ENCODE data around the gene LAPTM5.
A peak's percentile ranks its signal among the peaks of the same experiment; 100 is the strongest.

LAPTM5 gene

DNA sequence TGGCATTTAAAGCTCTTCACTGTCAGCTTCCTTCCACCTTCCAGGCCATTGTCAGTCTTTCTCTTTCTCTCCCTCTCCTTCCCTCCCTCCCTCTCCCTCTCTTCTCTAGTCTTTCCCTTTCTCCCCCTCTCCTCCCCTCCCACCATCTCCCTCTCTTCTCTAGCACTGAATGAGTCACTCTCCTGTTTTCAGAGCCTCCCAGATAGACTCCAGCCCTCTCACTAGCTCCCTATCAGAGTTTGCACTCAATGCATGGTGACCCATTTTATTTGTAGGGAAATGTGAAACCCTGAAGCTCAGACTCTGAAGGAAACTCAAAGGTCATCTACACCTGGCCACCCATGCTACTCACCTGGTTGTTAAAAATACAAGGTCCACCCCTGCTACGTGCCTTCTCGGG, 29.8 kb downstream of the LAPTM5 start:
- no peak for DNase-seq

DNA sequence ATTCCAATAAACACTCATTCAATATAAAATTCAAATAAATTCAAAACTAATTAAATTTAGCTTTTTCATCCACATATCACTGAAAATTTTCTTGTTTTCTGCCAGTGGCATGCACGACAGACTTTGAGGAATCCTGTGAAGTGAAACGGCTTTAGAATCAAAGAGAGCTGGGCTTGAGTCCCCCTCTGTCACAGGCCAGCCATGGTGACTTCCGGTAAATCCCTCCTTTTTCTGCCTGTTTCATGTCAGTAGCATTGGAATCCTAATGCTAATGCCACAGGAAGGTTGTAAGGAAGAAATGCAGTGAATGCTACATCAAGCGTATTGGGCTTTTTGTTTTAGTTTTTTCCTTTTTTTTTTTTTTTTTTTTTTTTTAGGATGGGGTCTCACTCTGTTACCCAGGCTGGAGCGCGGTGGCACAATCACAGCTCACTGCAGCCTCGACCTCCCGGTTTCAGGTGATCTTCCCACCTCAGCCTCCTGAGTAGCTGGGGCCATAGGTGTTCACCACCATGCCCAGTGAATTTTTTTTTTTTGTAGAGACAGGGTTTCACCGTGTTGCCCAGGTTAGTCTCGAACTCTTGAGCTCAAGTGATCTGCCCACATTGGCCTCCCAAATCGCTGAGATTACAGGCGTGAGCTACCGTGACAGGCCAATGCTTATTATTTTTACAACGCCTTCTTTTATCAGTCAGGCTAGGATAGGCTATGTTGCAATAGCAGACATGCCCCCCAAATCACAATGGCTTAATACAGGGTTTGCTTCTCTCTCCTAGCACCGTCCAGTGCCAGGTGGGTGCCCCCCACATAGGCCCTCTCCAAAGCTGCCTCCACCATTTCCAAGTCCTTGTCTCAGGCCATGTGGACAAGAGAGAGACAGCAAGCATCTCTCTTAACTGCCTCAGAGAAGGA, 30.5 kb downstream of the LAPTM5 start:
- no peak for DNase-seq

DNA sequence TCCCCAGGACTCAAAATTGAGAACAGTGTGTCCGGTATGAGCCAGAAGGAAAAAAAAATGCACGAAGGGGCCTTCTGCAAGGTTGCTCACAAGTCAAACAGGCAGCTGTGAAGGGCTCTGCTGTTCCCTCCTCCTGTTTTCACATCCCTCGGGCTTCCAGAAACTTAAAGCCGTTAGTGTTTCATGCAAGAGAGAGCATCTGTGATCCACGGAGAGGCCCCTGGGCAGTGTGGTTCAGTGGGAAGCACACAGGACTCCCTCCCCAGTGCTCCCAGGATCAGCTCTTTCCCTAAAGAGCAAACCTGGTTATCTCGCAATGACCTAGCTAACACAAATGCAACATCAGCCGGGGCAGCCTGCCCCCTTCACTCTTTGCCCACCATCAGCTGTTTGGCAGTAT, 31.3 kb downstream of the LAPTM5 start:
- DNase-seq = peak; percentile 54

DNA sequence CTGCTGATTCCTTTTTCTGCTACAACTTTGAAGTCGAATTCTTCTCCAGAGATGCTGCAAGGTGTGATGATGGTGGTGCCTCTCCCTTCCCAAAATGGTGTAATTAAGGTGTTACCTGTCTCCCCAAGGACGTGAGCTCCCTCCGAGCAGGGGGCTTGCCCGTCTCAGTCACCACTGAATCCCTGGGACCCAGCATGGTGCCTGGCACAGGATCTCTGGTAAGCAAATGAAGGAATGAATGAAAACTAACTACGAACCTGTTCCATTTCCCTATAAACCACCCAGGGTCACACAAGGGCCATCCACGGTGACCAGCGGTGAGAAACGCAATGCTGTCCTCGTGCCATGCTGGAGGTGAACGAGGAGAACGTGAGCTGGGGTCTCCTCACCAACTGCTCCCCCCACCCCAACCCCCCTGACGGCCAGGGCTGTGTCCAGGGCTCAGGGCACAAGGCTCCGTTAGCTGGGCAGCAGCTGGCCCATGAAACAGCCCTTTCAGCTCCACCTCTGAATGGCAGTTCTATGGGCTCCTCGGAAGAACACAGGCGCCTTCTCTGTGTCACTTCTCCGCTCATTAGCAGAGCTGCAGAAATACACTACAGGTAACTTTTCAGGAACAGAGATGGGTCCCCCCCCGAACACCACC, 32.0 kb downstream of the LAPTM5 start:
- no peak for DNase-seq

DNA sequence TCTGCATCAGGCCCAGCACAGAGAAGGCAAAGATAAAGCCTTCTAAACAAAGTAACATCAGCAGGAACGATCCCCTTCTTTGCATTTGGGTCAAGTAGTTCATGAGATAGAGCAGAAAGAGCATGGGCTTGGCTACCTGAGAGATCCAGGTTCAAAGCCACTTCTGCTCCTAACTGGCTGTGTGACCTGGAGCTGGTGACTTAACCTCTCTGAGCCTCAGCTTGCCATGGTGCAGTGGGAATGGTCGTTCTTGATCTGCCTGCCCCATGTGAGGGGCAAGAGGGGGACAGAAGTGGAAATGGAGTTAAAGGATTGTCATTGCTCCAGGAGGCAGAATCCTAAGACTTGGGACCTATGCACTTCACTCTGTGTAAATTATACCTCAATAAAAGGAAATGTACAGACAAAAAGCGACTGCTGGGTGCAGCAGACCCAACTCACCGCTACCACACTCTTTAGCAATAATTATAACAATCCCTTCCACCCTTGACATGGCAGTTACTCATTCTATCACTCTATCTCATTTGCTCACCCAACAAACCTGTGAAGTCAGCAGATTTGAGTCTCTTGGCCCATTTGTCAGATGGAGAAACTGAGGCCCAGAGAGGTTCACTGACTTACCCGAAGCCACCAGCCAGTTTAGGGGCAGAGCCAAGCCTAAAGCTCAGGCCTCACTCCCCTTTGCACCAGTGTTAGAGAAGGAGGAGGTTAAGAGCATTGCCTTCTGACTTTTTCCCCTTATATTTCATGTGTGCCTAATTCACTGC, 32.7 kb downstream of the LAPTM5 start:
- no peak for DNase-seq

DNA sequence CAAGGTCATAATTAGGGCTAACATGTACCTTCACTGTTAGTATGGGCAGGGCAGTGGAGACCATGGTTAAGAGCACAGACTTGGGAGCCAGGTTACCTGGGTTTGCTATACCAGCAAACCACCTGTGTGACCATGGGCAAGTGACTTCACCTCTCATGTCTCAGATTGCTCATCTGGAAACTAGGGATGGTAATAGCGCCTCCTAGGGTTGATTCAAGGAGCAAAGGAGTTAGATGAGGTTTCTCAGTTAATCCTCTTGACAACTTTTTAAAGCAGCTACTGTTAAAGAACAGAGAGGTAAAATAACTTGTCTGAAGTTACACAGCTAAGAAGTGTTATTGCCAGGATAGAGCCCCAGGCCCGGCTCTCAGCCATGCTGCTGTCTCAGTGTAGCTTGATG, 33.4 kb downstream of the LAPTM5 start:
- DNase-seq = no peak

DNA sequence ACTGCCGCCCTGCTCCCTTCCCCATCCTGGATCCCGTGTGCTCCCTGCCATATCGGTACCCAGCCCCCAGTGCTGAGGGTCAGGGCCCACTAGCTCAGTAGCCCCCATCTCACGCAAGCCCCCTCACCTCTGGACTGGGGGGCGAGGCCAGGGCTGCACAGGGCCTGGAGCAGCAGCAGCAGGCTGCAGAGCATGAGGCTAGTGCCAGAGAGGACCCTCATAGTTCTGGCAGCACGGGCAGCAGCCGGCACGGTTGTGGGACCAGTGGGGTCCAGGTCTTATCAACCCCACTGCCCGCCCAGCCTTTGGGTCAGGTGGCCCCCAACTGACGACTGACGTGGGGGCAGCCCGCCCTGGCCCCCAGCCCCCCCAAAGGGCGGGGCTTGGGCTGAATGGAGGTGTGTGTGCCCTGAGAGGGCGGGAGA, 34.2 kb downstream of the LAPTM5 start, which contains the start of gene MATN1:
Gene MATN1, minus strand, starts transcription at position 255 of the 425 bp plus-strand sequence. Its CDS starts 34 bp downstream, at position 221.
- DNase-seq = no peak

DNA sequence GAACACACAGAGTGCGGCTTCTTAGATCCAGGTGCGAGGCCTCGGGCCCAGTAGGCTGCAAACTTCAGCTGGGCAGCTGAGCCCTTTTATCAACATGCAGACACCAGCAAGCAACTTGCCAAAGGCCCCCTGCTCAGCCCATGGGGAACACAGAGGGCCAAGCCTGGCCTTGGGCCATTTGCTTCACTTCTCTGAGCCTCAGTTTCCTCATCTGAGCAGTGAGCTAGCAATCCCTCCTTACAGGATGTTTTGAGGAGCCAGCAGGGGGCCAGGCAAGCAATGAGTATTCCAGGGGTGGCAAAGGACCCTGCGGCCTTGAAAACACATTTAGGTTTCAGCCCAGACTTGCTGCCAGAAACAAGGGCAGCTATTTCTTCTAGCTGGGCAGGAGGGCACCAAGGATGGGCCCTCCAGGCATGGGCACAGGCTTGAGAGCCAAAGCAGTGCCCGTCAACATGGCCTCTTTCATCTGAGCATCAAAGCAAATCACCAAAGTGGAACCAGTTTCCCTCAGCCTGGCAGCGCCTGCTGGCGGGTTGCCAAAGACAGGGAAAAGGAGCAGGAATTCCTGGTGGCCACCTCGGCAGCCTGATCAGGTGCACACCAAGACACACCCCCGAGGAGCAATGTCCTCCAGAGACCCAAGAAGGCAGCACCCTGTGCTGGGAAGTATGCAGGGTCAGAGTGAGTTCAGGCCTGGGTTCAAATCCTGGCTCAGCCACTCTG, 35.6 kb downstream of the LAPTM5 start:
- no peak for DNase-seq

DNA sequence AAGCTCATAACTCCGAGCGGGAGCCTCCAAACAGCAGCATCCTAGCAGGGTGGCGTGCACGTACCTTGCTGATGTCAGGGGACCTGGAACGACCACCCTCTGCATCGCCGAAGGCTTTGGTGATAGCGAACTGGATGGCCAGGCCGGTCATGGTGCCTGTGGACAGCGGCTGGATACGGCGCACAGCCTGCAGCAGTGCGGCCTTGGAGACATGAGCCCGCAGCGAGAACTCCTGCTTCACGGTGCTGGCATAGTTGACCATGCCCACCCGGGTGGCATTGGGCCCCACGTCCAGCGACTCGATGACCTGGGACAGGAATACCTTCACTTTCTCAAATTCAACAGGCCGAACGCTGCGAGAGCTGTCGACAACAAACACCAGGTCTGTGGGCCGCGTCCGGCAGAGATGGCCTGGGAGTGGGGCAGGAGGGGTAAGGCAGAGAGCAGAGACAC, 36.2 kb downstream of the LAPTM5 start:
- DNase-seq = no peak

DNA sequence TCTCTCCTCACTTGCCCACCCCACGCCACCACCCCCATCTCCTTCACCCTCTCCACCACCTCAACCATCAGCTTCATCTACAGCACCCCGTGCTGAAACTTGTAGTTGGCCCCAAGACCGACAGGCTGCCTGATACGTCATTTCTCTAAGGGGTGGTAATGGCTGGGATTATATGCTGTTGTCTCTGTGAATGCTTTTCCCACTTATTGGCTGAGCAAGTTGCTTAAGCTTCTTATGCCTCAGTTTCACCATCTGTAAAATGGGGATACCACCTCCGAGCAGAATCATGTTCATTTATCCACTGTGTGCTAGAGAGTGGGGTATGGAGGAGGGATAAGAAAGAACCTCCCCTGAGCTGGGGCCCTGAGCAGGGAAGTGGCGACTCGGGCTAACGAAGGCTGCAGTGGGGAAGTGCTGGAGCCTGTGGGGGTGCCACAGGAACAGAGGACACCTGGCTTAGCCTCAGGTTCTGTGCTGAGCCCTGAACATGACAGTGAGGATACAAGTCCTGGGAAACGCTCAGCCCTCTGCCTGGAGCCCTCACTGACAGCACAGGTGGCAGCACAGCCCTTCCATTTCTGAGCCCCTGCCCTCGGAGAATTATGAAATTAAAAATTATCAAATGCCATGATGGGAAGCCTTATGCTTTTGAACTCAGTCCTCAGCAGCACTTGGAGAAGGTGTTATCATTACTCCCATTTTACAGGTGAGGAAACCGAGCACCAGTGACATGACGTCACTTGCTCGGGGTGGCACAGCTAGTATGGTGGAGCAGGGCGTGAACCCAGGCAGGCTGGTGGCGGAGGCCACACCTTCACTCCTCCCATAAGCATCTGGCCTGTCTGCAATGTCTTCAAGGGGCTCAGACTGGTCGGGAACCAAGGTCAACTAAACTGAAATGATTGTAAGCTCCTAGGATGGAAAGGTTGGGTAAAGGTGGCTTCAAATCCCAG, 37.0 kb downstream of the LAPTM5 start:
- no peak for DNase-seq

DNA sequence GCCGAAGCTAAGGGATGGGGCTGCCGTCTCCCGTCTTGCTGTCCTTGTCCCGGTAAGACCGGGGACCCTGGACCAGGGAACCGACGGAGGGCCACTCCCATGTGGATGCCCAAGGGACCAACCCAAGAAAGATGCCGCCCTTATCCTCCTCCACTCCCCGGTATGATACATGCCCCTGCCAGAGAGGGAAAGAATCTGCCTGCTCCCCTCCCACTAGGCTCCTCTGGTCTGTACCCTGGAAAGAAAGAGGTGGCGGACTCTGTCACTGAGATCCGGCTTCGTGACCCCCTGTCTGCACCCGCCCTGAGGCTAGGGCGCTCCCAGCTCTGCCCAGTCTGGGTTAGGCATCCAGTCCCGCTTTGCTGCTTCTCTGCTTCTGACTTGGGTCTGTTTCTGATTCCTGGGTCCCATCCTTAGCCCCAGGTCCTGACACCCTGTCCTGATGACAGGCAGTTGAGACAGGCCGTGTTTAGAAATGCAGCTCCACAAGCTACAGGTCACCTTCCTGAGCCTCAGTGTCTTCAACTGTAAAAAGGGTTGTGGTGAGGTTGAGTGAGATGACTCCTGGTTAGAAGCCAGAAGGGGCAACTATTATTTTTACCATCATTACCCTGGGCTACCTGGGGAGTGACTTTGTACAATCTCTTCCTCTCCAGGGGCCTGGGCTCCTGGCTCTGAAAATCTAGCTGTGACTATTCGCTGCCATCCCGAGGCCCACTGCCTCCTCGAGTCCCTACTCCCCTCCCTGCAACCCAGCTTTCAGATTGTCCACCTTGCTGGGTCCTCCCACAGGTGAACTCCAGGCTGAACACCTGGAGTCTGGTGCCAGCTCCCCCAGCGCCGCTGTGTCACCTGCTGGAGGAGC, 37.9 kb downstream of the LAPTM5 start:
- DNase-seq = no peak

DNA sequence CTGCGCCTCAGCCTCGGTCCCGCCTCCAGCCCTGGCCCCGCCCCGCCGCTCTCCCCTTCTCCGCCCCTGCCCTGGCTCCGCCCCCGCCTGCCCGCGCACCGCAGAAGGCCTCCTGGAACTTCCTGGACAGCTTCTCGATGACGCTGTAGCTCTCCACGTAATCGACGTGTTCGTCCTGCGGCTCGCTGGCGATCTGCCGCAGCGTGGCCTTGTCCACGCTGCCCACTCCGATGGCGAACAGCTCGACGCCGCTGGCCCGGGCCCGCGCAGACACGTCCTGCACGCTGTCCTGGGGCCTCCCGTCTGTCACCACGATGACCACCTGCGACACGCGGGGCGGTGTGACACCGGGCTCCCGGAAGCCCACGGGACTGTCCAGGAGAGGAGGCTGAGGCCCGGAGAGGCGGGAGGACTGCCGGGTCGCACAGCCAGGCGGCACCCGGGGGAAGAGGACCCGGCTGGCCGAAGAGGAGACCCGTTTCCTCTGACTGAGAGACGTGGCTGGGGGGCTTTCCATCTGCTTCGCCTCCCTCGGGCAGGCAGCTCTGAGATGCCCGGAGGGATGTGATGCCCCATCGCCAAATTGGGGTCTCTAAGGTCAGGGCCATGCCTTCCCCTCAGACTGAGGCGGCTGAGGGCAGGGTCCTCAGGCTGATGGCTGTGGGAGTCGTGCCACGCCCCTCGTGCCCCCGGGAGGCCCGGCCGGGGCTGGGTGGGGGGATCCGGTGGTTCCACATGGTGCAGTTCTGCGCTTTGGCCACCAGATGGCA, 38.8 kb downstream of the LAPTM5 start:
- peak; percentile 93 for DNase-seq

DNA sequence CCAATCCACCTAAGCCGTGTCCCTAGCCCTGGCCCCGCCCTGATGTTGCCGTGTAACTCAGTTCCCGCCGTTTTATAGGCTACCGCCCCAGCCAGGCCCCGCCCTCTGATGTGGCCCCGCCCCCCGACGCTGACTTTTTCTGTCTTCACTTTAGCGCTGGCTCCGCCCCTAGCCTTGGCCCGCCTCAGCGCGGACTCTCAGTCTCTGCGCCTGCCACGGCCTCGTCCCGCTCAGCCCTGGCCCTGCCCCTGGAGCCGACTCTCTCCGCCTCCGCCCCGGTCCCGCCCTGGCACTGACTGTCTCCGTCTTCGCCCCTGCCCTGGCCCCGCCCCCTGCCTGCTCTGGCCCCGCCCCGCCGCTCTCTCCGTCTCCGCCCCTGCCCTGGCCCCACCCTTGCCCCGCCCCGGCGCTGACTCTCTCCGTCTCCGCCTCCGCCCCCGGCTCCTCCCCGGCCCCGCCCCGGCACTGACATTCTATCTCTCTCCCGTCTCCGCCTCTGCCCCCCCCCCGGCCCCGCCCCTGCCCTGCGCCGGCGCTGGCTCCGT, 39.4 kb downstream of the LAPTM5 start:
- peak; percentile 99 for DNase-seq

DNA sequence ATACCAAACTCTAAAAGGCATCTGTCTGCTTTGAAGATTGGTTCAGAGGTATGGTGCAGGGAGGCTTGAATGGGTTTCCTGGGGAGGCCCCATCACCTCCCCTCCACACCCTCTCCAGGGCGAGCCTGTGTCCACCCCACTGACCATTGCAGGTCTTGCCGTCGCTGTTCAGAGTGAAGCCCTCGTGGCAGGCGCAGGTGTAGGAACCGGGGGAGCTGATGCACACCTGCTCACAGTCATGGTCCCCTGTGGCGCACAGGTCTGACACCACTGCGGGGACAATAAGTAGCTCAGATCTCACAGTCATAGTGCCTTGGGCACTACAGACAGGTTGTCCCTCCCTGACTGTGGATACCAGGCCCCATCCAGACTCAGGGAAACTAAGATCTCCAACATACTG, 40.9 kb downstream of the LAPTM5 start:
- DNase-seq = no peak

DNA sequence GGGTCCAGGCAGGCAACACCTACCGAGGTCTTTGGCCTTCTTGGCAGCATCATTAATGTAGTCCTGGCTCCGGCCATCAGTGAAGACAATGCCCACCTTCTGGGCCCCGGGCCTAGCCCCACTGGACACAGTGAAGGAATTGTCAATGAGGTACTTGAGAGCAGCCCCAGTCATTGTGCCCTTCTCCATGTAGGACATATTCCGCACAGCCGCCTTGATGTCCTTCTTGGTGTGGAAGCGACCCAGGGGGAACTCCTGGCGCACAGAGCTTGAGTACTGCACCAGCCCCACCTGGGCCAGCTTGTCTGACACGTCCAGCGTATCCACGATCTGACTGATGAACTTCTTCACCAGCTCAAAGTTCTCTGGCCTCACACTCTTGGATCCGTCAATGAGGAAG, 41.7 kb downstream of the LAPTM5 start:
- no peak for DNase-seq

DNA sequence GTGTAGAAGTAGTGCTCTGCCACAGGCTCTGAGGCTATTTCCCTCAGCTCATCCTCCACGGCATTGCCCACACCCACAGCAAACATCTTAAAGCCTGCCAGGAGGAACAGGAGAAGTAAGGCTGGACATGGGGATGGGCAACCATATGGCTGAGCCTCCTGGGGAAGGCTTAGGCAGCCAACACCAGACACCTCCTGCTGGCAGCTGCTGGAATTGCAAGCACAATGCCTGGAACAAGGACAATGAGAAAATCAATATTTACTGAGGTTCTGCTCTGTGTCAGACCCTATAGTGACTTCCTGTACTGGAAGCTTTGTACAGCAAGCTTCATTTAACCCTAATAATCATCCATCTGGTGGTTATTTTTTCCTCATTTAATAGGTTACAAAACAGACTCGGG, 42.4 kb downstream of the LAPTM5 start:
- DNase-seq = no peak

DNA sequence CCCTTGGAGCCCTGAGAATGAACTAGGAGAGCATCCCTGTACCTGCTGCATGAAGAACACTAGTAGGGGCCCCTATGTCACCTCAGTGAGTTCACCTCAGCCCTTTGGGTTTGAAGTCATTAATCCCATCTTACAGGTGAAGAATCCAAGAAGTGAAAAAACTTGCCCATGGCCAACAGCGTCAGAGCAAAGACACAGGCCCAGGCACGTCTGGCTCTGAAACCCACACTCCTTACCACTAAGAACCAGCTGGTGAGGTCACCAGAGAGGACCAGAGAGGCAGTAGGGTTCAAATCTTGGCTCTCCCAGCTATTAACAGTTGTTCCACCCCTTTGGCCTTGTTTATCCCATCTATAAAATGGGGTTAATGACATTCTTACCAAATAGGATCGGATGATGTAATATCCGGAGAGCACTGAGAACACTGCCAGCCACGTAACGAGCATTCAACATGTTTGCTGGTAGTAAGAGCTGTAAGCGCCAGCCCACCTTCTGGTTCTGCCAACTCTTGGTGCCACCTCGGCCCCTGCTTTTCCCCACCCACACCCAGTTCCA, 43.0 kb downstream of the LAPTM5 start:
- DNase-seq = no peak

DNA sequence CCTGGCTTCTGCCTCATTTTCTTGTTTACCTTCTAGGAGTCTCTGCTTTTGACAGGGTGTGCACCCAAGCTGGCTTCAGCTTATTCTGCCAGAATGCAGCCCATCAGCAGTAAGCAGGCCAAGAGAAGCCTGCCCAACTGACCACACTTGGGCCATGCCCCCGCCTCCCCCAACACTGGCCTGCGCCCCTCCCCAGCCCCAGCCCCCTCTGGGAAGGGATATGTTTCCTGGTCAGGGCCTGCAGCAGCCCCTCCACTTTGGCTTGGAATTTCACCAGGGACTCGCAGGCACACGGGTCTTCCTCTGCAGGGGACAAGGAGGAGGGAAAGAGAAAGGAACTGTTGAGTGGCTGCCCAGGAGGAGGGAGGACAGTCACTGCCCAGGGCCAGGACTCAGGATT, 43.5 kb downstream of the LAPTM5 start:
- DNase-seq = no peak

DNA sequence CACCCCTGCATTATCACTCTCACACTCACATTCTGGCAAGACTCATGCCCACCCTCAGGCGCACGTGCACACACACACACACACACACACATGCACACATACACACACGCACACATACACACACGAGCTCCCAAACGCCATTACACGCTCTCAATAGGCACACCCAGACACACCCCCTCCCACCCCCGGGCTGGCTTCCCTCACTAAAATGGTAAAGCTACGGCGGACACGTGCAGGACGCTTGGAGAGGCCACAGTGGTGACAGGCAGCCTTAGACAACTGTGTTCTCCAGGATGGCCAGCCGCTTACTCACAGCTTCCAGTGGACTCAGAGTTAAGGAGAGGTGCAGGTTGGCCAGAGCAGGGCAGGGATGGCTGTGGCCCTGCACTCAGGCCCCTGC, 44.3 kb downstream of the LAPTM5 start:
- no peak for DNase-seq
